ENCODE measurements around the gene CAST.
"Not testable (repeated sequence)": the region's sequence is repeated elsewhere in the genome, so short reads cannot be mapped to it uniquely, and the experiment has no call there.

Gene CAST, protein sequence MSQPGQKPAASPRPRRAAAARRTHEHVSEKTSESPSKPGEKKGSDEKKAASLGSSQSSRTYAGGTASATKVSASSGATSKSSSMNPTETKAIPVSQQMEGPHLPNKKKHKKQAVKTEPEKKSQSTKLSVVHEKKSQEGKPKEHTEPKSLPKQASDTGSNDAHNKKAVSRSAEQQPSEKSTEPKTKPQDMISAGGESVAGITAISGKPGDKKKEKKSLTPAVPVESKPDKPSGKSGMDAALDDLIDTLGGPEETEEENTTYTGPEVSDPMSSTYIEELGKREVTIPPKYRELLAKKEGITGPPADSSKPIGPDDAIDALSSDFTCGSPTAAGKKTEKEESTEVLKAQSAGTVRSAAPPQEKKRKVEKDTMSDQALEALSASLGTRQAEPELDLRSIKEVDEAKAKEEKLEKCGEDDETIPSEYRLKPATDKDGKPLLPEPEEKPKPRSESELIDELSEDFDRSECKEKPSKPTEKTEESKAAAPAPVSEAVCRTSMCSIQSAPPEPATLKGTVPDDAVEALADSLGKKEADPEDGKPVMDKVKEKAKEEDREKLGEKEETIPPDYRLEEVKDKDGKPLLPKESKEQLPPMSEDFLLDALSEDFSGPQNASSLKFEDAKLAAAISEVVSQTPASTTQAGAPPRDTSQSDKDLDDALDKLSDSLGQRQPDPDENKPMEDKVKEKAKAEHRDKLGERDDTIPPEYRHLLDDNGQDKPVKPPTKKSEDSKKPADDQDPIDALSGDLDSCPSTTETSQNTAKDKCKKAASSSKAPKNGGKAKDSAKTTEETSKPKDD

DNA sequence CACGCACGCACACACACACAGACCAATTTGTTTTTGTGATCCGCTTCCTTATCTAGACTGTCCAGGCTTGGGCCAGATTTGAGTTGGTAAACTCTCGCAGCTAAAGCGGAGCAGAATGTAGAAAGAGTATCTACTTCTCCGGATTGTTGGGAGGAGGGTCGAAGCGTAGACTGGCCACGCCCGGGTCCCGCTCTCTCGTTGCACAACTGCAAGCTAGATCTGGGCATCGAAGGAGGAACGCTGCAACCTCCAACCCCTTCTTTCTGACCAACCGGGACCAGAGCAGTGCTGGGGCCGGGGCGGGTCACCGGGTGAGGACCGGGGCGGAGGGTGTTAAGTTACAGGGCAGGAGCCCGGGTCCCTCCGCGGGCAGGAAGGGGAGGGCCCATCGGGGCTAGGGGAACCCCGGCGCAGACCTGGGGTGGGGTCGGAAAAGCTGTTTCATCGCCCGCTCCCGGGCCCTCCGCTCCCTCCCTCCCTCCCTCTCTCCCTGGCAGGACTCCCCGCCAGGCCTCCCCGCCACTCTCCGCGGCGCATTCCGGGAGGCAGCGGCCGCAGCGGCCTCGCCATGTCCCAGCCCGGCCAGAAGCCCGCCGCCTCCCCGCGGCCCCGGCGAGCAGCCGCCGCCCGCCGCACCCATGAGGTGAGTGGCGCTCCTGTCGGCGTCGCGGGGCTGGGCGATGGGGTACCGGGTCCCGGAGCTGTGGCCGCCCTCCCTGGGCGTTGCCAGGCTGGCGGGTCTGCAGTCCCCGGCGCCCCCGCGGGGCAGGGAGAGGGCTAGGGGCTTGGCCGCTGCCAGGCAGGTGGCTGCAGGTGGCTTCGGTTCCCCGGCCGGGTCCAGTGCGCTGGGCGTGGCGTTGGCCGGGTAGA, at the start of gene CAST:
TSS of gene CAST (plus strand) at position 522 of the 870 bp plus-strand sequence. CDS start at position 569, 47 bp downstream.
- H3K27me3 Mint-ChIP-seq (ENCODE audit: low read depth) = peaks cover 33% of the 10 kb centered on the region
- DNase-seq (ENCODE audit: low spot score) = peak; percentile 86
- H3K36me3 Mint-ChIP-seq (ENCODE audit: low read depth) = peaks cover 12% of the 10 kb centered on the region
- peak within 1 kb of the TSS; percentile 99 for H3K27ac Mint-ChIP-seq
- H3K4me3 Mint-ChIP-seq = peak within 1 kb of the TSS; percentile 98
- peaks cover 58% of the 10 kb centered on the region for H3K4me1 Mint-ChIP-seq (ENCODE audit: low read depth)
- H3K9me3 Mint-ChIP-seq = no peaks in the 10 kb centered on the region

DNA sequence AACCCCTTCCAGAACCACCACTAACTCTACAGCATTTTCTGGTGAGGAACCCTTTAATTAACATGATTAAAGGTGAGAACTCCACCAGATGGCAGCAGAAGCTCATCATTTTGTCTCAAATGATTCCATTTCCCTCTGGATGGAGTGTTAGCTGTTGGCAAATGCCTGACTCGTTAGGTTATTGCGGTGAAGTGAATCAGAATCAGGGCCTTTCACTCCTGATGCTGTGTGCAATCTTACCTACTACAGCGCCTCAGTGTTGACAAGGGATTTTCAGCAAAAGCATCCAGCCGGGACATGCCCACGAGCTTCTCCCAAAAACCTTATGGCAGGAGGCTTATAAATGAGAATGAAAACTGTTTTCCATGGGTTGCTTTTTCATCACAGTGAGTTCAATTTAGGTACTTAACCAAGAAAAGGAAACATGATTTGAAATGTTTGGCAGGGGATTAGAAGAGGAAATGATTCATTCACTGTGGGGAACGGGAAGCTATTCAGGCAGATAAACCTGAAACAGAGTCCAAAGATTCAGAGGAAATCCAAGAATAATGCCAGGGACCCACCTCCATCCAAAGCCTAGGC, 48.0 kb upstream of the CAST start:
- Mint-ChIP-seq H3K9me3 (no peaks in the 10 kb centered on the region), H3K27me3 (ENCODE audit: low read depth) (peaks cover 57% of the 10 kb centered on the region), H3K36me3 (ENCODE audit: low read depth) (no peaks in the 10 kb centered on the region), H3K27ac (no peak overlapping the region), H3K4me1 (ENCODE audit: low read depth) (peaks cover 5% of the 10 kb centered on the region), H3K4me3 (no peak overlapping the region)
- DNase-seq (ENCODE audit: low spot score) = peak; percentile 10

DNA sequence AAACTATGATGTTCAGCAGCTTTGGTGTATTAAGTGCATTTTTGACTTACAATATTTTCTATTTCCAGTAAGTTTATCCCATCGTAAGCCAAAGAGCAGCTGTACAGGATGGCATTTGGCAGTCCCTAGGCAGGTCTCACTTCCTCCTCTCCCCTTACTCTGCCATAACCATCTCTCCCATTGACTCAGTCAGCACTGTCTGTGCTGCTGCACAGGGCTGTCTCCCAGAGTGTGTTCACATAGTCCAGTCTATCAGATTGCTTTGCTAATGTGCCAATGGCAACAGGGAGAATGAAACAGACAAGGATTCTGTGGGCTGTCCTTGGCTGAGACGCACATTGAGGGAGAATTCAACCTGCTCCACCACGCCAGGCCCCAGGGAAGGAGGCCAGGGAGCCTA, 47.0 kb upstream of the CAST start:
- no peak for DNase-seq (ENCODE audit: low spot score)
- H3K4me1 Mint-ChIP-seq (ENCODE audit: low read depth) = peaks cover 5% of the 10 kb centered on the region
- peaks cover 55% of the 10 kb centered on the region for H3K27me3 Mint-ChIP-seq (ENCODE audit: low read depth)
- H3K4me3 Mint-ChIP-seq = no peak overlapping the region
- H3K36me3 Mint-ChIP-seq (ENCODE audit: low read depth) = no peaks in the 10 kb centered on the region
- H3K9me3 Mint-ChIP-seq = no peaks in the 10 kb centered on the region
- no peak overlapping the region for H3K27ac Mint-ChIP-seq

DNA sequence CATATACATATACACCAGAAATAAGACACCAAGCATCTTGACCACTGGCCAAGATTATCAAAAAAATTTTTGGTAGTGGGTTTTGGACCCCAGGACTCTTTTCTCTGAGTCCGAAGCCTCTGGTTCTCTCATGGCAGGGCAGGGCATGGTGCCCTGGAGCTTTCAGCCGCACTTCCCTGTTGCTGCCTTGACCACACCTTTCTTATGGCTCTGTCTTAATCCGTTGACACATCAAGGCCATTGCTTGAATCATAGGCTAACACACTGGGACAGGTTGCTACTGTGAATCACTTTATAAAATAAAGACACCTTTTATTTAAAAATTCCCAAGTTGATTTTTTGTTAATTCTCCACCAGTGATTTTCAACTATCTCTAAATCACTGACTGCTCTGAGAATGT, 45.4 kb upstream of the CAST start:
- H3K27me3 Mint-ChIP-seq (ENCODE audit: low read depth) = peaks cover 47% of the 10 kb centered on the region
- no peaks in the 10 kb centered on the region for H3K9me3 Mint-ChIP-seq
- H3K4me1 Mint-ChIP-seq (ENCODE audit: low read depth) = peaks cover 5% of the 10 kb centered on the region
- no peaks in the 10 kb centered on the region for H3K36me3 Mint-ChIP-seq (ENCODE audit: low read depth)
- no peak overlapping the region for H3K4me3 Mint-ChIP-seq
- DNase-seq (ENCODE audit: low spot score) = no peak
- H3K27ac Mint-ChIP-seq = no peak overlapping the region

DNA sequence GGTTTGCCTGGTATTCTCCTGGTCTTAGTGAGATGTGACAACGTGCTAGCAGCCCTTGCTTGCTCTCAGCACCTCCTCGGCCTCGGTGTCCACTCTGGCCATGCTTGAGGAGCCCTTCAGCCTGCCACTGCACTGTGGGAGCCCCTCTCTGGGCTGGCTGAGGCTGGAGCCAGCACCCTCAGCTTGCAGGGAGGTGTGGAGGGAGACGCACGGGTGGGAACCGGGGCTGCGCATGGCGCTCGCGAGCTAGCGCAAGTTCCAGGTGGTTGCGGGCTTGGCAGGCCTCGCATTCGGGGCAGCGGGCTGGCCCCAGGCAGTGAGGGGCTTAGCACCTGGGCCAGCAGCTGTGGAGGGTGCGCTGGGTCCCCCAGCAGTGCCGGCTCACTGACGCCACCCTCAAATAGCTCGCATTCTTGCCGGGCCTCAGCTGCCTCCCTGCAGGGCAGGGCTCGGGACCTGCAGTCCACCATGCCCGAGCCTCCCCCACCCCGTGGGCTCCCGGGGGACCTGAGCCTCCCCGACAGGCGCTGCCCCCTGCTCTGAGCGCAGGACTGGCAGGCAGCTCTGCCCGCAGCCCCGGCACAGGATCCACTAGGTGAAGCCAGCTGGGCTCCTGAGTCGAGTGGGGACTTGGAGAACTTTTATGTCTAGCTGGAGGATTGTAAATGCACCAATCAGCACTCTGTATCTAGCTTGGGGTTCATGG, 43.7 kb upstream of the CAST start:
- H3K36me3 Mint-ChIP-seq (ENCODE audit: low read depth); H3K4me1 Mint-ChIP-seq (ENCODE audit: low read depth); H3K4me3 Mint-ChIP-seq; H3K9me3 Mint-ChIP-seq; H3K27ac Mint-ChIP-seq; DNase-seq (ENCODE audit: low spot score): not testable (repeated sequence)
- H3K27me3 Mint-ChIP-seq (ENCODE audit: low read depth) = peaks cover 36% of the 10 kb centered on the region

DNA sequence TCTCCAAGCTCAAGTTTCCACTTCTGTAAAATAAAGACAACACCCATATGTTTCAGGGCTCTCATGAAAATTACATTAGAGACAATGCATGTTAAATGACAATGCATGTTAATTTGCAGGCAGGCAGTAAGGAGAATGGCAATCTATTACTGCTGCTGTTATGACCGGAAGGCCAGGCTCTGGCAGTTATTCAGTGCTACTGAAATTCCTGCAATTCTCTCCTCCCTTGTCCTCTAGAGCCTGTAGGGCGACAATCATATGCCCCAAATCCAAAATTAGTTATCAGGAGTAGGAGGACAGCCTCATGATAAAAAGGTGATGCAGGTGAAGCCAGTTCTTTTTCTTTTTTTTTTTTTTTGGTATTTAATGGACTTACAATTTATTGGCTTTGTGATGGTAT, 42.2 kb upstream of the CAST start:
- H3K27ac Mint-ChIP-seq = no peak overlapping the region
- H3K9me3 Mint-ChIP-seq = no peaks in the 10 kb centered on the region
- no peaks in the 10 kb centered on the region for H3K4me1 Mint-ChIP-seq (ENCODE audit: low read depth)
- H3K36me3 Mint-ChIP-seq (ENCODE audit: low read depth) = no peaks in the 10 kb centered on the region
- H3K27me3 Mint-ChIP-seq (ENCODE audit: low read depth) = peaks cover 36% of the 10 kb centered on the region
- no peak for DNase-seq (ENCODE audit: low spot score)
- no peak overlapping the region for H3K4me3 Mint-ChIP-seq

DNA sequence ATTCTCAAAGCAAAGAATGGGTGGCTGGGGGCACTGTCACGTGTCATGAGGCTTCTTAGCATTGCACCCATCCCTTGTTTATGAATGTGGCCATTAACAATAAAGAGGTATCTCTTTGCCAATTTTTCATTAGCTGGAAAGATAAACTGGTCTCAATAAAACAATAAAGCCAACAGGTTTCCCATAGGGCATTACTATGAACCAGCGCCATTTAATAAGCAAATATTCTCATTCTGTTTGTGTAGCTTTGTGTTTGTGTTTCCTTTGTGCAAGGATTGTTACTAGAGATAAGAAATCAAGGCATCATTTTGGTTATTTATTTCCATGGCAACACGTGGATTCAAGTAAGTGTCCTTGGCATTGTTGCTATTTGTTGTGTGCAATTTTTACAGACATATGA, 37.6 kb upstream of the CAST start:
- H3K27ac Mint-ChIP-seq = no peak overlapping the region
- no peaks in the 10 kb centered on the region for H3K9me3 Mint-ChIP-seq
- H3K4me1 Mint-ChIP-seq (ENCODE audit: low read depth) = peaks cover 8% of the 10 kb centered on the region
- peaks cover 41% of the 10 kb centered on the region for H3K27me3 Mint-ChIP-seq (ENCODE audit: low read depth)
- no peaks in the 10 kb centered on the region for H3K36me3 Mint-ChIP-seq (ENCODE audit: low read depth)
- DNase-seq (ENCODE audit: low spot score) = no peak
- H3K4me3 Mint-ChIP-seq = no peak overlapping the region

DNA sequence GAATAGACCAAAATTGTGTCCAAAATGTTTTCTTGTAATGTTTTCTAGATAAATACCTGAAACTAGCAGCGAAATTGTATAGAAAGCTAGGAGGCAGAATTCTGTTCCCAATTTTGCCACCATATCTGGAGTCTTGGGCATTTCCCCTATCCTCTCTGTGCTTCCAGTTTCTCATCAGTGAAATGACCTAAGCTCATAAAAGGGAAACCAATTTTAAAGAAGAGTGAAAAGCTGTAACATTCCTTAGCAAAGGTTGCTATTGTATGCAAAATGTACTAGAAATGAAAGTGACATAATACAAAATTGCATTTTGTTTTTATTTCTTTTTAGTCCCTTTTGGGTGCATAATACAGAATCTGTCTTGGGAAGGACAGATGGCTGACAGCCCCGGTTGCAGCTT, 36.8 kb upstream of the CAST start:
- DNase-seq (ENCODE audit: low spot score) = no peak
- H3K27me3 Mint-ChIP-seq (ENCODE audit: low read depth) = peaks cover 42% of the 10 kb centered on the region
- H3K9me3 Mint-ChIP-seq = no peaks in the 10 kb centered on the region
- H3K27ac Mint-ChIP-seq = no peak overlapping the region
- H3K36me3 Mint-ChIP-seq (ENCODE audit: low read depth) = no peaks in the 10 kb centered on the region
- H3K4me3 Mint-ChIP-seq = no peak overlapping the region
- peaks cover 8% of the 10 kb centered on the region for H3K4me1 Mint-ChIP-seq (ENCODE audit: low read depth)

DNA sequence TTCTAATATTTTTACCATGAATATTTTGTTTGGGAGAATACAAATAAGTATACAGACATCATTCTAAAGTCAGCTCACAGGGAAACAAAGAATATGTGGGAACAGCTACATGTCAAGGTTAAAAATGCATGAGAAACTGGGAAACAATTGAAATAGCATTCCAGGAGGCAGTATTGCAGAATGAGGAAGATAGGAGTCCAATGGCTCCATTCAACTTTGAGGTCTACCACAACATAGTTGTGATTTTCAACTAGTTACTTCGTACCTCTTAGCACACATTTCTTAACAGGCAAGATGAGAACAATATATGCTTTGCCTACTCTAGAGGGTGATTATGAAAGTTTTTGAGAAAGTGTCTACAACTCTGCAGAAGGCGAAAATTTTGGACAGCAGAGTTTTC, 35.2 kb upstream of the CAST start:
- H3K27ac Mint-ChIP-seq = no peak overlapping the region
- no peaks in the 10 kb centered on the region for H3K9me3 Mint-ChIP-seq
- peaks cover 8% of the 10 kb centered on the region for H3K4me1 Mint-ChIP-seq (ENCODE audit: low read depth)
- H3K27me3 Mint-ChIP-seq (ENCODE audit: low read depth) = peaks cover 39% of the 10 kb centered on the region
- no peak for DNase-seq (ENCODE audit: low spot score)
- no peaks in the 10 kb centered on the region for H3K36me3 Mint-ChIP-seq (ENCODE audit: low read depth)
- H3K4me3 Mint-ChIP-seq = no peak overlapping the region

DNA sequence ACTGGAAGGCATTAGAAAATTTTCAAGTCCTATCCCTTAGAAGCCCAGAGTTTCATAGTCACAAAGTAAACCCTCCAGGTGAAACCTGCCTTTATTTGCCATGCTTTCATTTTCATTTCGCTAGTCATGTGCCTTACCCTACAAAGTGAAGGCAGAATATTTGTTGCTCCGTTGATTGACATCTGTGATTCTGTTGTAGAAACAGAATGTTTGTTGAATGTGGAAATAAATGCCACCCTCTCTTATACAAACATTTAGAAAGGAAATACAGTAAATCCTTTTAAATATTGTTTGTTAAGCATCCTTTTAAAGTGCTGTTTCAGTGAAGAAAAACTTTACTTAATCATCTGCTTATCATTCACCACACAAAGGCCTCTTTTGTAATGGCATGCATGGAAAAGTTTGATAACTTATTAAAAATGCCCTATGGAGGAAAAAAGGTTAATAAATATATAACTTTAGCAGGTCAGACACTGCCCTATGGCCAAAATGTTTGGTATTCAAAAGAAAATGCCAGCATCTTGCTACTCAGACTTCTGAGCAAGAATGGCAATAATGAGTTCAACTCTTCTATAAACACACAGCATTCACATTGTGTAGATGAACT, 34.3 kb upstream of the CAST start:
- Mint-ChIP-seq H3K36me3 (ENCODE audit: low read depth) (no peaks in the 10 kb centered on the region), H3K4me1 (ENCODE audit: low read depth) (peaks cover 8% of the 10 kb centered on the region), H3K27me3 (ENCODE audit: low read depth) (peaks cover 46% of the 10 kb centered on the region), H3K4me3 (peak overlapping the region; percentile 21), H3K9me3 (no peaks in the 10 kb centered on the region), H3K27ac (no peak overlapping the region)
- no peak for DNase-seq (ENCODE audit: low spot score)

DNA sequence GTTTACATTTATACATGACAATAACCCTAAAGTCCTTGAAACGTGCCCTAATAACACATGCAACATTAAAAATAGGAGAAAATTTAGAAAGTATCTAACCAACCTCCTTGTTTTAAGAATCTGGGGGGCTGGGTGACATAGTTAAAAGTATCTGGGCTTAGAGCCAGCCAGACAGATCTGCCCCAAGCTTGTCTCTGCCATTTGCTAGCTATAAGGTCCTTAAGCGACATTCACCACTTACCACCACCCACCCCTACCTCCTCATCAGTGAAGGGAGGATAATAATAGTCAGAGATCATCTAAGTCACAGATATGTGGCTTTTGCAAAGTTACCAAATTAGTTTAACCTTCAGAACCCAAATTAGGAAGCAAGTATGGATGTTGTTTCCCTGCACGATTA, 33.8 kb upstream of the CAST start:
- H3K4me3 Mint-ChIP-seq = no peak overlapping the region

DNA sequence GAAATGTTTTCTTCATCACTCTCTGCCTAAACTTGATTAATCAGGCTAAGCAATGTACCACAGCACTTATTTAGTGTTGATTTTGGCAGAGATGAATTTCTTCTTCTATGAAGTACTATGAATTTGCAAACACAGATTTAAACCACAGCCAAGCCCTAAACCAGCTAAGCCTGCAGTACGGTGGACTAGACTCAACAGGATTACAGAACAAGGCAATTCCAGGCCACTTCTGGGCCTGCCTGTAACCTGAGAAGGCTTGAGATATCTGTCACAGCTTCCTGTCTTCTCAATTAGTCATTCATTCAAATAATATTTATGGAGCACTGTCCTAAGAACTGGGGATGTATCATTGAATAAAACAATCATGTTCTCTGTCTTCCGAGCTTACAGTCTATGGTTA, 32.4 kb upstream of the CAST start:
- Mint-ChIP-seq H3K27ac (no peak overlapping the region), H3K4me3 (no peak overlapping the region), H3K9me3 (no peaks in the 10 kb centered on the region), H3K36me3 (ENCODE audit: low read depth) (no peaks in the 10 kb centered on the region), H3K27me3 (ENCODE audit: low read depth) (peaks cover 52% of the 10 kb centered on the region), H3K4me1 (ENCODE audit: low read depth) (peaks cover 12% of the 10 kb centered on the region)
- DNase-seq (ENCODE audit: low spot score) = no peak

More for the DNA sequence above, 33.8 kb upstream of the CAST start:
- Mint-ChIP-seq H3K27ac (no peak overlapping the region), H3K27me3 (ENCODE audit: low read depth) (peaks cover 46% of the 10 kb centered on the region), H3K4me1 (ENCODE audit: low read depth) (peaks cover 8% of the 10 kb centered on the region), H3K9me3 (no peaks in the 10 kb centered on the region), H3K36me3 (ENCODE audit: low read depth) (no peaks in the 10 kb centered on the region)
- no peak for DNase-seq (ENCODE audit: low spot score)

DNA sequence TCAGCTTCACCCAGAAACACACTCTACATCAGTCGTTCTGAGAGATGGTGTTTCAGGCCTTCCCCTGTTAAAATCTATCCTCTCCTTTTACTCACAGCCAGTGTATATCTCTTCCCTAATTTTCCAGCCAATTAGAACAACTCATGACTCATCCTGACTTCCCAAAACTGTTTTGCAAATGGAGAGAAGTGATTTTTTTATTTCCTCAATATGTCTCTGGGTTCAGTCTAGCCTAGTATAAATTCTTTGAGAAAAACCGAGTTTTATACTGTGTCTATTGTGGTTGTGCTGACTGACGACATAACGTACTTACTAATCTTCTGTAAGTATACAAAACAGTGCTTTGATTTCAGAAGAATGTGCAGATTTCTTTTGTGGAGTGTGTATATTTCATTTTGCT, 28.4 kb upstream of the CAST start:
- Mint-ChIP-seq H3K27ac (no peak overlapping the region), H3K36me3 (ENCODE audit: low read depth) (no peaks in the 10 kb centered on the region), H3K4me1 (ENCODE audit: low read depth) (peaks cover 4% of the 10 kb centered on the region), H3K9me3 (no peaks in the 10 kb centered on the region), H3K27me3 (ENCODE audit: low read depth) (peaks cover 57% of the 10 kb centered on the region), H3K4me3 (no peak overlapping the region)
- DNase-seq (ENCODE audit: low spot score) = no peak
